Naive B cell (primary cell): ENCODE measurements around the gene HES5. TPM values are rescaled to one million over a fixed set of nuclear protein-coding genes. Genes with fewer than 3 reads are reported as not detected.

ENCODE experiments used
- ATAC-seq, 2 donors: fragments of 150-1000 bp; cut with Tn5 transposase; 2 replicates each; pipeline ENCODE4 v1.10.0; 2021; ENCODE audit warnings: low read depth in 2 of 2, mild to moderate bottlenecking in 2 of 2, moderate library complexity in 2 of 2
- DNase-seq: peaks from one replicate; pipeline ENCODE4 v3.0.0; 2022
- H3K27ac Mint-ChIP-seq, 6 donors: one replicate each; pipeline ENCODE4 v1.8.0; 2020 to 2022; ENCODE audit warnings: mild to moderate bottlenecking in 6 of 6, mixed read lengths in 6 of 6, moderate library complexity in 5 of 6, inconsistent platforms in 2 of 6
- H3K27me3 Mint-ChIP-seq, 3 donors: one replicate each; pipeline ENCODE4 v1.8.0; 2021 to 2022; ENCODE audit warnings: mixed read lengths in 3 of 3, mild to moderate bottlenecking in 1 of 3
- H3K36me3 Mint-ChIP-seq, 2 donors: one replicate each; pipeline ENCODE4 v1.8.0; 2020 to 2022; ENCODE audit warnings: mixed read lengths in 2 of 2, inconsistent platforms in 1 of 2, mild to moderate bottlenecking in 1 of 2
- H3K4me1 Mint-ChIP-seq, 3 donors: one replicate each; pipeline ENCODE4 v1.8.0; 2020 to 2022; ENCODE audit warnings: mixed read lengths in 3 of 3, inconsistent platforms in 1 of 3, mild to moderate bottlenecking in 1 of 3, moderate library complexity in 1 of 3
- H3K4me3 Mint-ChIP-seq, 8 donors: one replicate each; pipeline ENCODE4 v1.8.0; 2020 to 2022; ENCODE audit warnings: mild to moderate bottlenecking in 8 of 8, mixed read lengths in 8 of 8, moderate library complexity in 8 of 8, inconsistent platforms in 2 of 8
- H3K9me3 Mint-ChIP-seq, 7 donors: one replicate each; pipeline ENCODE4 v1.8.0; 2020 to 2022; ENCODE audit warnings: mixed read lengths in 7 of 7, mild to moderate bottlenecking in 5 of 7, inconsistent platforms in 2 of 7, moderate library complexity in 1 of 7
- polyA plus RNA-seq, 6 donors: library from polyadenylated mRNA; unstranded; fragments of 300-500 nt; fragmentation: Illumina TruSeq; gene quantifications; one replicate each; pipeline ENCODE4 v1.2.3, GENCODE V29; 2021; ENCODE audit warnings: low read depth in 6 of 6

The HES5 gene
- polyA plus RNA-seq, 6 donors from 2014 or later, result not detected

GRCh38 chr1:2519029-2519685, 10.9 kb downstream of the HES5 start:
- Mint-ChIP-seq H3K9me3 (no peaks in the 10 kb centered on the region), H3K36me3 (peaks cover 0 to 7% of the 10 kb centered on the region in 2 donors), H3K27me3 (no peaks in the 10 kb centered on the region)

DNA sequence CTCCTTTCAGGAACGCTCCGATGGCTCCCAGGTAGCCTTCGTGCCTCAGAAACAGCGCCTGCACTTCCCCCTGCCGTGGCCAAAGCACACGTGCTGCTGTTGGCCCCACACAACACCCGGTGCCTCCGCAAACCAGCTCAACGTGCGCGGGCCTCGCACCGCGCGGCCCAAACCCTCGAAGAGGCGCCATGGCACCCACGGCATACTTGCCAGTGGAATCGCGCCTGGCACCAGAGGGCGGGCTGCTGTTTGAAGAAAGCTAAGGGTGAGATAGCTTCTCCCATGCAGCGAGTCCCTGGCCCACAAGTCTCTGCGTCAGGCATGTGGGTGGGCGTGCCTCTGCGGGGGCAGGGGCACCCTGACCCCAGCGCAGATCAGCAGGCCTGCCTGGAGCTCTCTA, 11.5 kb downstream of the HES5 start:
- Mint-ChIP-seq H3K4me1 (peaks cover 5 to 9% (median 5%) of the 10 kb centered on the region in 3 donors), H3K9me3 (no peaks in the 10 kb centered on the region), H3K36me3 (peaks cover 0 to 7% of the 10 kb centered on the region in 2 donors), H3K27ac (no peak overlapping the region), H3K27me3 (no peaks in the 10 kb centered on the region), H3K4me3 (peak overlapping the region in 1 of 8 donors; percentile 66)
- ATAC-seq, result no peak
- no peak for DNase-seq

More at GRCh38 chr1:2519029-2519685, 10.9 kb downstream of the HES5 start:
- H3K4me3 Mint-ChIP-seq, result no peak overlapping the region
- H3K4me1 Mint-ChIP-seq, result peaks cover 5 to 11% (median 10%) of the 10 kb centered on the region in 3 donors
- DNase-seq (no peak), ATAC-seq (no peak)
- H3K27ac Mint-ChIP-seq, result no peak overlapping the region

DNA sequence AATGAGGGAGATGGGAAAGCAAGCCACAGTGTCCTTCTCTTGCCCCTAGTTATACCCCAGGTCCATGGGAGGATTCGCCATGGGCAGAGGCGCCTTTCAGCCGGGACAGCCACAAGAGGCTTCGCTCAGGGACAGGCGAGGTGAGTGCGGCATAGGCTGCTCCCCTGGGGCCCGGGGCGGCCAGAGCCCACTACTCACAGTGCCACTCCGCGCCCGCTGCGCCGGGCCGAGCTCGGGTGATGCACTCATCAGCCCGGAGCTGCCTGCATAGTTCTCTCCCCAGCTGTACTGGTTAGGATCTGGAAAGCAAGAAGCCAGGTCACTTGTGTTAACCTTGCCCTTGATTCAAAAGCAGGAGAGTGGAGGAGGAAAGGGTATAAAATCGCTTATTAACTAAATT, 12.1 kb downstream of the HES5 start:
- no peaks in the 10 kb centered on the region for H3K27me3 Mint-ChIP-seq
- peaks cover 0 to 7% of the 10 kb centered on the region in 2 donors for H3K36me3 Mint-ChIP-seq
- H3K9me3 Mint-ChIP-seq, result no peaks in the 10 kb centered on the region

GRCh38 chr1:2516946-2517345, 13.1 kb downstream of the HES5 start:
- DNase-seq (no peak), ATAC-seq (no peak)
- no peak overlapping the region for H3K4me3 Mint-ChIP-seq
- H3K27me3 Mint-ChIP-seq, result no peaks in the 10 kb centered on the region
- peaks cover 0 to 7% of the 10 kb centered on the region in 2 donors for H3K36me3 Mint-ChIP-seq
- H3K9me3 Mint-ChIP-seq, result no peaks in the 10 kb centered on the region
- no peak overlapping the region for H3K27ac Mint-ChIP-seq
- no peaks in the 10 kb centered on the region for H3K4me1 Mint-ChIP-seq

More for the DNA sequence above, 12.1 kb downstream of the HES5 start:
- no peak for DNase-seq
- no peak for ATAC-seq
- H3K4me3 Mint-ChIP-seq, result no peak overlapping the region
- H3K4me1 Mint-ChIP-seq, result peaks cover 1 to 5% (median 3%) of the 10 kb centered on the region in 3 donors
- H3K27ac Mint-ChIP-seq, result no peak overlapping the region

GRCh38 chr1:2516124-2516523, 13.9 kb downstream of the HES5 start:
- H3K9me3 Mint-ChIP-seq, result no peaks in the 10 kb centered on the region
- peaks cover 0 to 7% of the 10 kb centered on the region in 2 donors for H3K36me3 Mint-ChIP-seq
- H3K4me1 Mint-ChIP-seq, result no peaks in the 10 kb centered on the region
- no peaks in the 10 kb centered on the region for H3K27me3 Mint-ChIP-seq
- H3K27ac Mint-ChIP-seq, result no peak overlapping the region
- ATAC-seq, result no peak
- H3K4me3 Mint-ChIP-seq, result peak overlapping the region in 1 of 8 donors; percentile 41
- no peak for DNase-seq

DNA sequence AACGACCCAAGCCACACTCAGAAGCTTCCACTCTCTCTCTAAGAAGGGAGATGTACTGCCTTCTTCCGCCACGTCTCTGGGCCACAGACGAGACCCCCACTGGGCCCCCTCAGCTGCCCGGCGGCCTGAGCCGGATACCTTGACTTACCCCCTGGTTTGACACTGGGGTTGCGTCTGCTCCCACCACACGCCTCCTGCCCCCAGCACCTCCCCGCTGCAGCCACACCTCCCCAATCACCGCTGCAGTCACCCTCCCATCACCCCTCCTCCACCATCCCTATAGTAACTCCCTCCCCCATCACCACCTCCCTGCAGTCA, 14.3 kb downstream of the HES5 start:
- H3K4me3 Mint-ChIP-seq, result no peak overlapping the region
- H3K27ac Mint-ChIP-seq, result no peak overlapping the region
- no peaks in the 10 kb centered on the region for H3K4me1 Mint-ChIP-seq
- DNase-seq, result no peak
- peaks cover 0 to 7% of the 10 kb centered on the region in 2 donors for H3K36me3 Mint-ChIP-seq
- H3K9me3 Mint-ChIP-seq, result no peaks in the 10 kb centered on the region
- ATAC-seq, result no peak
- no peaks in the 10 kb centered on the region for H3K27me3 Mint-ChIP-seq

DNA sequence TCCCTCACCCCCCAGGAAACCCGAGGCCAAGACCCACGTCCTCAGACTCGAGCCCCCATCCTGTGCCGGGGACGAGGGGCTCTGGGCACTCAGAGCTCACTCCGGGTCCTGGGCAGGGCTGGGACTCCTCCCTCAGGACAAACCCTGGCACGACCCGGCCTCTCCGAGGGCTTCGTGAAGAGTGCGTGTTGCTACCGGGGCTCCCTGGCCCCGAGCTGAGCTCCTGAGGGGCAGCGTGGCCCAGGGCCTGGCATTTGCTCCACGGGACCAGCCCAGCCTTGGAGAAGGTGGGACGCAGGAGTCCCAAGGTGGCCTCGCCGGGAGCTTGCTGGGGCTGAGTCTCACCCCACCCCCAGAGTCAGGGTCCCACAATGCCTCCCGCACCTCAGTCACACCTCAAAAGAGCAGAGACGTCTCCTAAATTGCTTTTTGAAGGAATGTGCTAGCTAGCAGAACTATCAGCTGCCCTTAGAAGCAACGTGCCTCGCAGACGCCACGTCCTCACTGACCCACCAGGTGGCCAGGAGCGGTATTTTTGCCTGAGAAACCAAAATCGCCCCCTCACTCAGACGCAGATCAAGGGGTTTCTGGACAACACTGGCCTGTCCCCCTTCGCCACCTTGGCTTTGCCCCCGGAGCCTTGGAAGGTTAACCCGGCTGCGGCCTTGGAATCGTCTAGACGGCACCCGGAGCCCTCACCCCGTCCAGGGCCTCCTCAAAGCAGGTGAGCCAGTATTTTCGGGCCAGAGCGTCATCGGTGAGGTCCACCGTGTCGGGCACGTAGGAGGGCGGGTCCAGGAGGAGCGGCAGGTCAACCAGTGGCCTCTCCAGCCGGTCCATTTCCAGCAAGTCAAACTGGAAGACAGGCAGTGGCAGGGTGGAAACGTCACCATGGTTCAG, 14.9 kb downstream of the HES5 start:
- Mint-ChIP-seq H3K4me1 (no peaks in the 10 kb centered on the region), H3K4me3 (no peak overlapping the region), H3K27me3 (no peaks in the 10 kb centered on the region), H3K9me3 (no peaks in the 10 kb centered on the region), H3K36me3 (peaks cover 0 to 7% of the 10 kb centered on the region in 2 donors), H3K27ac (no peak overlapping the region)
- ATAC-seq (no peak), DNase-seq (no peak)

DNA sequence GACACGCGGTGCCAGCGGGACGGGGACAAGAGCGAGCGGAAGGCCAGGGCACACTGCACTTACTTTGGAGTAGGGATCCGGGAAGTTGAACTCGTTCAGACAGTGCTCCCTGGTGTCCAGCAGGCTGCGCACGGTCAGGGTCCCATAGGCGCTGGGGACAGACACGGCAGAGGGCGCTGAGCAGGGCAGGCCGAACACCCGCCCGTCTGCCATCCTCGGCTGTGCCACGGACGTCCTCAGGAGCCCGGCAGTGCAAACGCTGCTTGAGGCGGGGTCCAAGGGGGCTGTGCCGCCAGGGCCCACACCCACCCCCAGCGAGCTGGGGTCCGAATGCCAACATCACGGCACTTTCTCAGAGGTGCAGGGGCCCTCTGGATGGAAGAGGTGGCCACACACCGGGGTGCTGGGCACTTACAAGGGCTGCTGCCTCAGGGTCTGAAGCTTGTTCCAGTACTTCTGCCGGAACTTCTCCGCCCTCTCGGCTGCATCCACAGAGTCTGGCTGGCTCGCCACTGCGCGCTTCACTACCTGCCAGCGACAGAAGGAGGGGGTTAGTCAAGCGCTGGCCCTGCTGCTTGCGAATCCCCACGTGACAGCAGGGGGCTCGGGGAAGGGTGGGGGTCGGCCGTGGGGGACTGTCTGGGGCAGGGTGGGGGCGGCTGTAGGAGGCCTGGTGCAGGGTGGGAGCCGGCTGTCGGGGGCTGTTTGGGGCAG, 16.0 kb downstream of the HES5 start:
- peak overlapping the region in 1 of 6 donors; percentile 81 for H3K27ac Mint-ChIP-seq
- no peaks in the 10 kb centered on the region for H3K4me1 Mint-ChIP-seq
- ATAC-seq (no peak), DNase-seq (no peak)
- H3K4me3 Mint-ChIP-seq, result peak overlapping the region in 1 of 8 donors; percentile 47
- H3K9me3 Mint-ChIP-seq, result no peaks in the 10 kb centered on the region
- no peaks in the 10 kb centered on the region for H3K27me3 Mint-ChIP-seq
- H3K36me3 Mint-ChIP-seq, result peaks cover 0 to 5% of the 10 kb centered on the region in 2 donors

DNA sequence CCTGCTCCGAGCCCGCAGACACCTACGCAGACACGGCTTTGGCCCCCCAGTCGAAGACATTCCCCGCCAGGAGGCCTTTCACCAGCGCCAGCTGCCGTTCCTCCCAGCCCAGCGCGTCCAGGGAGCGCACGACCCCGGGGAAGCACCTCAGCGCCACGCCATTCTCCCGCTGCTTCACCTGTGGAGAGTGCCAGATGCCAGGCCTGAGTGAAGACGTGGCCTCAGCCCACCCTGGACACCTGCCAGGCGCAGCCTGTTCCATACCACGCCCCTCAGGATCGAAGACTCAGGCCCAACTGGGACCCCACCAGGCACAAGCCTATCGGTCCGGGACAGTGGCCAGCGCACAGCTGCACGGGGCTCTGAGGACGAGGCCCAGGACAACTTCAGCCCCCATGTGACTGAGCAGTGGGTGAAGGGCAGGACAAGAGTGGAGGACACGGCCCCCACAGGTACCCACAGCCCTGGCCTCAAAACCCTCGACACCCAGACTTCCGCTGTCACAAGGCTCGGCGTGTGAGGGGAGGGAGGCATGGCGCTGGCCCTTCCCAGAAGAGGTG, 17.1 kb downstream of the HES5 start:
- H3K4me1 Mint-ChIP-seq, result no peaks in the 10 kb centered on the region
- ATAC-seq (no peak), DNase-seq (no peak)
- H3K9me3 Mint-ChIP-seq, result no peaks in the 10 kb centered on the region
- H3K27ac Mint-ChIP-seq, result peak overlapping the region in 1 of 6 donors; percentile 59
- H3K27me3 Mint-ChIP-seq, result no peaks in the 10 kb centered on the region
- H3K36me3 Mint-ChIP-seq, result no peaks in the 10 kb centered on the region
- no peak overlapping the region for H3K4me3 Mint-ChIP-seq

DNA sequence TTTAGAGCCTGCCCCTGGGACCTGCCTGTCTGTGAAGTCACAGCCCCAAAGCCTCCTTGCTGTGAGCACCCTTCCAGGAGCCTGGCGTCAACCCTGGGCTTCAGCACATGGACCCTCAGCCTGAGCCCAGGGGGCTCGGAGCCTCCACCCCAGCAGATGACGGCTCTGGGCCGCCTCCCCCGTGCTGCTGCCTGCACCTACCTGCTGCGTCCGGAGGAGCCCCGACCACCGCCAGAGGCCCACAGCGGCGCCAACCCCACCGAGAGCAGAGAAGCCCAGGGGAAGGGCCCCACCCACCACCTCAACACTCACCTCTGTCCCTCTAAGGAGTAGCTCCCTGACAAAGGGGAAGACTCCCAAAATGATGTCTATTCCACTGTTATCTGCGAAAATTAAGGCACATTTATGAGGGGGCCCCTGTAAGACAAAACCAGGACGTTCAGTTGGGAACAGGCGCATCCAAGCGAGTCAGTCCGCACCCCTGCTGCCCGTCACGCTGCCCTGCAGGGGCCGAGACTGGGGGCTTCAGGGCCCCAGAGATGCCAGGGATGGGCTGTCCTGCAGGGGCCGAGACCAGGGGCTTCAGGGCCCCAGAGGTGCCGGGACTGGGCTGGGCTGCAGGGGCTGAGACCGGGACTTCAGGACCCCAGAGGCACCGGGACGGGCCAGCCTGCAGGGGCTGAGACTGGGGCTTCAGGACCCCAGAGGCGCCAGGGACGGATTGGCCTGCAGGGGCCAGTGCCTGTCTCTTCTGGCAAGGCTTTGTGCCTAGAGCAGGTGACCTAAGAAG, 19.5 kb downstream of the HES5 start:
- no peaks in the 10 kb centered on the region for H3K4me1 Mint-ChIP-seq
- no peaks in the 10 kb centered on the region for H3K36me3 Mint-ChIP-seq
- no peak overlapping the region for H3K27ac Mint-ChIP-seq
- ATAC-seq, result no peak
- no peak overlapping the region for H3K4me3 Mint-ChIP-seq
- H3K9me3 Mint-ChIP-seq, result no peaks in the 10 kb centered on the region
- no peak for DNase-seq
- no peaks in the 10 kb centered on the region for H3K27me3 Mint-ChIP-seq

- H3K36me3 Mint-ChIP-seq, result no peaks in the 10 kb centered on the region
Observed at GRCh38 chr1:2509589-2509988, 20.5 kb downstream of the HES5 start.

DNA sequence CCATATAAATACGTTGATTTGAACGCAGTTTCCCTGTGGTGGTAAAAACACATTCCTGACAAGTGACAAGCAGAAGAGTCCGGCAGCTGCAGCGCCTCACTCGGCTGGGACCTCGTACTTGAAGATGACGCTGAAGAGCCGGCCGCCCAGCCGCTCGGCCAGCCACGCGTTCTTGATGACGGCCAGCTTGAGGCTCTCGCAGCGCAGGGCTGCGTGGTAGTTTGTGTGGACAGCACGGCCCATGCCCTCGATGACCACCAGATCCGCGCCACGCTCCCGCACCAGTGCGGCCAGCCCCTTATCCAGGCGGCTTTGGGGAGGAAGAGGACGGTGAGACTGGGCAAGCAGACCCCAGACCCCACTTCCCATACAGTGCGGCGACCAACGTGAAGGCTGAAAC, 21.3 kb downstream of the HES5 start:
- no peak for DNase-seq
- H3K9me3 Mint-ChIP-seq, result no peaks in the 10 kb centered on the region
- H3K36me3 Mint-ChIP-seq, result no peaks in the 10 kb centered on the region
- H3K4me1 Mint-ChIP-seq, result peaks cover 0 to 5% (median 0%) of the 10 kb centered on the region in 3 donors
- H3K27ac Mint-ChIP-seq, result no peak overlapping the region
- ATAC-seq, result no peak
- no peak overlapping the region for H3K4me3 Mint-ChIP-seq
- no peaks in the 10 kb centered on the region for H3K27me3 Mint-ChIP-seq

More at GRCh38 chr1:2509589-2509988, 20.5 kb downstream of the HES5 start:
- Mint-ChIP-seq H3K27ac (no peak overlapping the region), H3K27me3 (no peaks in the 10 kb centered on the region), H3K4me3 (no peak overlapping the region), H3K9me3 (no peaks in the 10 kb centered on the region), H3K4me1 (no peaks in the 10 kb centered on the region)
- no peak for DNase-seq
- ATAC-seq, result no peak

- ATAC-seq (no peak), DNase-seq (no peak)
- H3K4me3 Mint-ChIP-seq, result no peak overlapping the region
- peaks cover 0 to 5% (median 0%) of the 10 kb centered on the region in 3 donors for H3K4me1 Mint-ChIP-seq
- H3K27ac Mint-ChIP-seq, result no peak overlapping the region
- H3K9me3 Mint-ChIP-seq, result no peaks in the 10 kb centered on the region
- no peaks in the 10 kb centered on the region for H3K27me3 Mint-ChIP-seq
- no peaks in the 10 kb centered on the region for H3K36me3 Mint-ChIP-seq
Observed at GRCh38 chr1:2508180-2508579, 21.9 kb downstream of the HES5 start.
